B cell (primary cell): Measurements from ENCODE around the gene HSPA12B. TPM values are rescaled to one million over a fixed set of nuclear protein-coding genes. Genes with fewer than 3 reads are reported as not detected.

Experiments used
- ATAC-seq: fragments of 200-7000 bp; cut with Tn5 transposase; one replicate; pipeline ENCODE4 v1.10.0; 2021; ENCODE audit warnings: low read depth, mild to moderate bottlenecking, moderate number of reproducible peaks, moderate library complexity
- CTCF ChIA-PET: fragments of 350-600 bp; sonication (Branson Sonifier 250); formaldehyde crosslinking; loops from one replicate; lab custom pipeline; 2021; ENCODE audit warnings: antibody characterized with exemption, inconsistent platforms; lab: Charles Lee
- POLR2A ChIA-PET: fragments of 350-600 bp; sonication (Branson Sonifier 250); formaldehyde crosslinking; loops from one replicate; lab custom pipeline; 2021; ENCODE audit warnings: antibody characterized with exemption; lab: Charles Lee
- DNase-seq: peaks from one replicate; pipeline ENCODE4 v3.0.0; 2013
- H2AFZ ChIP-seq: 2 replicates; pipeline ENCODE4 v1.6.1; 2012; ENCODE audit warnings: mild to moderate bottlenecking, low read depth, low read length; ENCODE audit not compliant: insufficient read depth, poor library complexity, severe bottlenecking
- H3K27ac ChIP-seq, 2 donors: 1 replicate in 1 of 2; 2 replicates in 1 of 2; pipeline ENCODE4 v1.5.1; 2012 to 2013; ENCODE audit warnings: low read length in 2 of 2, mild to moderate bottlenecking in 2 of 2, moderate library complexity in 1 of 2
- H3K27me3 ChIP-seq, 4 experiments: fragments of 200-600 bp in 1 of 4; sonication (generic) in 1 of 4; replicated peaks in 1 of 4; 1 replicate in 2 of 4; 2 replicates in 2 of 4; pipeline versions ENCODE4 v1.6.1 to v1.7.0; 2013 to 2016; ENCODE audit warnings: low read length in 3 of 4, mild to moderate bottlenecking in 2 of 4, mixed read lengths in 1 of 4, moderate library complexity in 1 of 4; ENCODE audit not compliant: insufficient read depth in 4 of 4, control insufficient read depth in 3 of 4; ENCODE audit errors: control extremely low read depth in 1 of 4
- H3K36me3 ChIP-seq, 2 experiments: replicated peaks in 1 of 2; 1 replicate in 1 of 2; 2 replicates in 1 of 2; pipeline versions ENCODE4 v1.6.1 to v1.7.1; 2013; ENCODE audit warnings: low read length in 1 of 2; ENCODE audit not compliant: insufficient read depth in 2 of 2, control insufficient read depth in 1 of 2; ENCODE audit errors: control extremely low read depth in 1 of 2, extremely low read depth in 1 of 2
- H3K4me1 ChIP-seq, 2 donors: fragments of 200-600 bp in 1 of 2; sonication (generic) in 1 of 2; 1 replicate in 1 of 2; 2 replicates in 1 of 2; pipeline versions ENCODE4 v1.5.1 to v1.6.1; 2013 to 2017; ENCODE audit warnings: low read length in 2 of 2; ENCODE audit not compliant: control insufficient read depth in 2 of 2, insufficient read depth in 2 of 2
- H3K4me2 ChIP-seq: replicated peaks from 2 replicates; pipeline ENCODE3; 2012; ENCODE audit warnings: mild to moderate bottlenecking, low read depth, low read length; ENCODE audit not compliant: poor library complexity, severe bottlenecking
- H3K4me3 ChIP-seq, 5 experiments: fragments of 200-600 bp in 1 of 5; sonication (generic) in 1 of 5; 1 replicate in 3 of 5; 2 replicates in 2 of 5; pipeline versions ENCODE4 v1.5.1 to v1.7.0; 2011 to 2016; ENCODE audit warnings: low read length in 4 of 5, mild to moderate bottlenecking in 4 of 5, low read depth in 2 of 5, control low read depth in 1 of 5, moderate library complexity in 1 of 5; ENCODE audit not compliant: insufficient read depth in 1 of 5; ENCODE audit errors: control extremely low read depth in 1 of 5, extremely low read depth in 1 of 5
- H3K79me2 ChIP-seq: fragments of 200-600 bp; sonication (generic); one replicate; pipeline ENCODE4 v1.6.0; 2016; ENCODE audit warnings: low read length; ENCODE audit not compliant: control insufficient read depth, insufficient read depth
- H3K9ac ChIP-seq: fragments of 200-600 bp; sonication (generic); 2 replicates; pipeline ENCODE4 v1.6.1; 2017; ENCODE audit warnings: mild to moderate bottlenecking, low read length, moderate library complexity
- H3K9me3 ChIP-seq, 3 donors: one replicate each; pipeline versions ENCODE4 v1.6.1 to v1.7.1; 2013; ENCODE audit warnings: low read length in 2 of 3; ENCODE audit not compliant: control insufficient read depth in 2 of 3, insufficient read depth in 1 of 3; ENCODE audit errors: control extremely low read depth in 1 of 3
- H4K20me1 ChIP-seq: 2 replicates; pipeline ENCODE4 v1.6.0; 2012; ENCODE audit warnings: mild to moderate bottlenecking, low read length; ENCODE audit not compliant: insufficient read depth, control insufficient read depth, poor library complexity, severe bottlenecking
- H3K27ac Mint-ChIP-seq: one replicate; pipeline ENCODE4 v1.8.0; 2021; ENCODE audit warnings: mixed read lengths
- H3K27me3 Mint-ChIP-seq: one replicate; pipeline ENCODE4 v1.8.0; 2021; ENCODE audit warnings: mixed read lengths
- H3K4me1 Mint-ChIP-seq: one replicate; pipeline ENCODE4 v1.8.0; 2021; ENCODE audit warnings: mixed read lengths
- H3K4me3 Mint-ChIP-seq: one replicate; pipeline ENCODE4 v1.8.0; 2021; ENCODE audit warnings: mixed read lengths
- H3K9me3 Mint-ChIP-seq: one replicate; pipeline ENCODE4 v1.8.0; 2022; ENCODE audit warnings: mixed read lengths; ENCODE audit not compliant: insufficient read depth
- CTCF ChIP-seq: fragments of 200-600 bp; IDR thresholded peaks from one replicate; pipeline ENCODE4 v1.8.0; 2022; ENCODE audit warnings: antibody characterized with exemption, mild to moderate bottlenecking
- EZH2 ChIP-seq: IDR thresholded peaks from 2 replicates; pipeline ENCODE4 v1.6.1; 2012; ENCODE audit warnings: borderline replicate concordance, low read depth, mild to moderate bottlenecking, moderate library complexity, low read length; ENCODE audit not compliant: insufficient read depth, poor library complexity, severe bottlenecking
- WGBS: methylation state at CpG from one replicate; pipeline ENCODE4 v1.1.5; 2013; ENCODE audit warnings: missing lambda C conversion rate; ENCODE audit not compliant: insufficient coverage; 5-methylcytosine and 5-hydroxymethylcytosine counted together
- intact Hi-C: fragments of 100-400 bp; cut with micrococcal nuclease; formaldehyde crosslinking; loops from one replicate; pipeline ENCODE4 v1.10.0; 2022
- polyA plus RNA-seq: library from polyadenylated mRNA; depleted of rRNA; stranded (reverse); fragments of >200 nt; gene quantifications from 2 replicates; pipeline ENCODE4 v1.2.3, GENCODE V29; 2012
- total RNA-seq, 2 donors: library from RNA; stranded (reverse); fragments of 120-200 nt in 1 of 2; gene quantifications; 1 replicate in 1 of 2; 2 replicates in 1 of 2; pipeline versions ENCODE4 v1.2.3 to v1.2.4, GENCODE V29; 2013 to 2022

The HSPA12B gene
- total and polyA plus RNA-seq, 2 donors (not counting 1 experiment from before 2014, with no cell fraction given): not detected

- Histone ChIP-seq H3K79me2 (no peaks in the 10 kb centered on the region), H2AFZ (no peak overlapping the region), H3K9ac (no peak overlapping the region), H3K27ac (no peak overlapping the region), H4K20me1 (no peaks in the 10 kb centered on the region), H3K4me1 (no peaks in the 10 kb centered on the region), H3K4me3 (no peak overlapping the region), H3K4me2 (no peak overlapping the region), H3K27me3 (peaks cover 0 to 5% (median 0%) of the 10 kb centered on the region in 4 experiments), H3K9me3 (no peaks in the 10 kb centered on the region), H3K36me3 (no peaks in the 10 kb centered on the region)
- H3K9me3 Mint-ChIP-seq: no peaks in the 10 kb centered on the region
- intact Hi-C loops: no loop called here
- DNase-seq (no peak), ATAC-seq (no peak)
- no peak overlapping the region for H3K4me3 Mint-ChIP-seq
- TF ChIP-seq EZH2 (no peak), CTCF (no peak)
- CTCF ChIA-PET: no interaction called here
- H3K4me1 Mint-ChIP-seq: no peaks in the 10 kb centered on the region
- 83% methylated on average over 13 of the region's 14 CpGs for WGBS
- H3K27ac Mint-ChIP-seq: no peak overlapping the region
- peaks cover 10% of the 10 kb centered on the region for H3K27me3 Mint-ChIP-seq
- POLR2A ChIA-PET: no interaction called here
These were observed 27.0 kb upstream of the HSPA12B start for GRCh38 chr20:3705491-3705969.

- H3K9me3 Mint-ChIP-seq: no peaks in the 10 kb centered on the region
- no peaks in the 10 kb centered on the region for H4K20me1 ChIP-seq
- no peaks in the 10 kb centered on the region for H3K4me1 ChIP-seq
- peaks cover 10% of the 10 kb centered on the region for H3K27me3 Mint-ChIP-seq
- intact Hi-C loops: no loop called here
- no peak overlapping the region for H3K4me2 ChIP-seq
- no peak overlapping the region for H3K27ac ChIP-seq
- H3K36me3 ChIP-seq: no peaks in the 10 kb centered on the region
- no peaks in the 10 kb centered on the region for H3K79me2 ChIP-seq
- no peak for ATAC-seq
- no peak for TF ChIP-seq CTCF
- no peak for TF ChIP-seq EZH2
- no peak for DNase-seq
- peaks cover 0 to 11% (median 0%) of the 10 kb centered on the region in 4 experiments for H3K27me3 ChIP-seq
- no peak overlapping the region for H3K4me3 Mint-ChIP-seq
- H3K9me3 ChIP-seq: no peaks in the 10 kb centered on the region
- 92% methylated on average over 30 of the region's 31 CpGs for WGBS
- no peak overlapping the region for H3K27ac Mint-ChIP-seq
- H3K9ac ChIP-seq: no peak overlapping the region
- H3K4me1 Mint-ChIP-seq: no peaks in the 10 kb centered on the region
- ChIA-PET POLR2A (no interaction called here), CTCF (no interaction called here)
- no peak overlapping the region for H3K4me3 ChIP-seq
- no peak overlapping the region for H2AFZ ChIP-seq
These were observed 26.3 kb upstream of the HSPA12B start for GRCh38 chr20:3705970-3706739.
